NOMO-1 treated with dmso at 0.1 percent for 144 hours (cell line): Measurements from ENCODE around the gene OCA2.
"Not testable (repeated sequence)": the region's sequence is repeated elsewhere in the genome, so short reads cannot be mapped to it uniquely, and the experiment has no call there.

Experiments used
- DNase-seq: peaks from one replicate; lab custom pipeline; 2025; ENCODE audit not compliant: unreplicated experiment; lab: John Stamatoyannopoulos, UW

Gene OCA2

GRCh38 chr15:27851858-27852210, 247.3 kb downstream of the OCA2 start:
- no peak for DNase-seq

GRCh38 chr15:27850981-27851857, 247.9 kb downstream of the OCA2 start:
- no peak for DNase-seq

- DNase-seq: no peak
Observed at GRCh38 chr15:27850050-27850449, 249.1 kb downstream of the OCA2 start.

GRCh38 chr15:27848936-27849335, 250.2 kb downstream of the OCA2 start:
- DNase-seq: not testable (repeated sequence)

- no peak for DNase-seq
Observed at GRCh38 chr15:27847775-27848710, 251.1 kb downstream of the OCA2 start.

- no peak for DNase-seq
Observed at GRCh38 chr15:27846722-27847395, 252.3 kb downstream of the OCA2 start.

- no peak for DNase-seq
Observed at GRCh38 chr15:27845535-27846369, 253.4 kb downstream of the OCA2 start.

- DNase-seq: no peak
Observed at GRCh38 chr15:27844018-27844666, 255.0 kb downstream of the OCA2 start.

GRCh38 chr15:27843146-27843545, 256.0 kb downstream of the OCA2 start:
- DNase-seq: no peak

GRCh38 chr15:27842526-27842925, 256.6 kb downstream of the OCA2 start:
- no peak for DNase-seq

GRCh38 chr15:27835233-27835939, 263.7 kb downstream of the OCA2 start:
- DNase-seq: no peak

GRCh38 chr15:27834684-27835083, 264.4 kb downstream of the OCA2 start:
- DNase-seq: no peak

GRCh38 chr15:27833974-27834373, 265.1 kb downstream of the OCA2 start:
- no peak for DNase-seq

- DNase-seq: no peak
Observed at GRCh38 chr15:27833178-27833577, 265.9 kb downstream of the OCA2 start.

GRCh38 chr15:27832237-27832596, 266.9 kb downstream of the OCA2 start:
- no peak for DNase-seq

GRCh38 chr15:27831384-27832236, 267.5 kb downstream of the OCA2 start:
- DNase-seq: no peak

- DNase-seq: no peak
Observed at GRCh38 chr15:27828746-27829145, 270.4 kb downstream of the OCA2 start.

- DNase-seq: no peak
Observed at GRCh38 chr15:27826902-27827714, 272.0 kb downstream of the OCA2 start.
